ENCODE measurements around the gene SHLD1. TPM values are rescaled to one million over a fixed set of nuclear protein-coding genes. Genes with fewer than 3 reads are reported as not detected.

The SHLD1 gene
- total RNA-seq, 1 donor from 2014 or later: 4.1 TPM

GRCh38 chr20:5751856-5752255 lies 1.7 kb downstream of the SHLD1 start:
- no peak for TF ChIP-seq CTCF (IDR thresholded peaks at IDR 0.05)
- H3K27me3 Mint-ChIP-seq (ENCODE audit: unreplicated experiment): peaks cover 7% of the 10 kb centered on the region
- peaks cover 3% of the 10 kb centered on the region for H3K9me3 Mint-ChIP-seq (ENCODE audit: unreplicated experiment)
- peaks cover 2% of the 10 kb centered on the region for H3K36me3 Mint-ChIP-seq (ENCODE audit: unreplicated experiment)
- no peak overlapping the region for H3K27ac Mint-ChIP-seq (ENCODE audit: unreplicated experiment)
- DNase-seq (ENCODE audit: extremely low spot score, unreplicated experiment): no peak
- peak overlapping the region; percentile 84 for H3K4me3 Mint-ChIP-seq (ENCODE audit: unreplicated experiment)
- peaks cover 12% of the 10 kb centered on the region for H3K4me1 Mint-ChIP-seq (ENCODE audit: unreplicated experiment)

- no peaks in the 10 kb centered on the region for H3K27me3 Mint-ChIP-seq (ENCODE audit: unreplicated experiment)
- peaks cover 5% of the 10 kb centered on the region for H3K36me3 Mint-ChIP-seq (ENCODE audit: unreplicated experiment)
- H3K4me1 Mint-ChIP-seq (ENCODE audit: unreplicated experiment): peaks cover 12% of the 10 kb centered on the region
- H3K27ac Mint-ChIP-seq (ENCODE audit: unreplicated experiment): no peak overlapping the region
- TF ChIP-seq CTCF (IDR thresholded peaks at IDR 0.05): no peak
- H3K4me3 Mint-ChIP-seq (ENCODE audit: unreplicated experiment): no peak overlapping the region
- DNase-seq (ENCODE audit: extremely low spot score, unreplicated experiment): no peak
- peaks cover 3% of the 10 kb centered on the region for H3K9me3 Mint-ChIP-seq (ENCODE audit: unreplicated experiment)
Observed at GRCh38 chr20:5753814-5754213, 3.6 kb downstream of the SHLD1 start.

- Mint-ChIP-seq H3K4me1 (ENCODE audit: unreplicated experiment) (no peaks in the 10 kb centered on the region), H3K27ac (ENCODE audit: unreplicated experiment) (no peak overlapping the region), H3K36me3 (ENCODE audit: unreplicated experiment) (peaks cover 4% of the 10 kb centered on the region), H3K27me3 (ENCODE audit: unreplicated experiment) (no peaks in the 10 kb centered on the region), H3K4me3 (ENCODE audit: unreplicated experiment) (no peak overlapping the region), H3K9me3 (ENCODE audit: unreplicated experiment) (no peaks in the 10 kb centered on the region)
- no peak for DNase-seq (ENCODE audit: extremely low spot score, unreplicated experiment)
- TF ChIP-seq CTCF (IDR thresholded peaks at IDR 0.05): no peak
Observed at GRCh38 chr20:5757949-5758348, 7.7 kb downstream of the SHLD1 start.

- Mint-ChIP-seq H3K36me3 (ENCODE audit: unreplicated experiment) (no peaks in the 10 kb centered on the region), H3K27me3 (ENCODE audit: unreplicated experiment) (no peaks in the 10 kb centered on the region), H3K4me3 (ENCODE audit: unreplicated experiment) (no peak overlapping the region), H3K27ac (ENCODE audit: unreplicated experiment) (no peak overlapping the region), H3K9me3 (ENCODE audit: unreplicated experiment) (no peaks in the 10 kb centered on the region), H3K4me1 (ENCODE audit: unreplicated experiment) (peaks cover 2% of the 10 kb centered on the region)
- TF ChIP-seq CTCF (IDR thresholded peaks at IDR 0.05): no peak
- no peak for DNase-seq (ENCODE audit: extremely low spot score, unreplicated experiment)
Observed at GRCh38 chr20:5766085-5766764, 16.0 kb downstream of the SHLD1 start.

- DNase-seq (ENCODE audit: extremely low spot score, unreplicated experiment): no peak
- Mint-ChIP-seq H3K36me3 (ENCODE audit: unreplicated experiment) (no peaks in the 10 kb centered on the region), H3K9me3 (ENCODE audit: unreplicated experiment) (no peaks in the 10 kb centered on the region), H3K27me3 (ENCODE audit: unreplicated experiment) (no peaks in the 10 kb centered on the region), H3K4me3 (ENCODE audit: unreplicated experiment) (no peak overlapping the region), H3K27ac (ENCODE audit: unreplicated experiment) (no peak overlapping the region), H3K4me1 (ENCODE audit: unreplicated experiment) (peaks cover 2% of the 10 kb centered on the region)
- no peak for TF ChIP-seq CTCF (IDR thresholded peaks at IDR 0.05)
Observed at GRCh38 chr20:5767493-5768098, 17.4 kb downstream of the SHLD1 start.
